Urothelium cell line (cell line): ENCODE data around the gene TBC1D20.
"Not testable (repeated sequence)": the region's sequence is repeated elsewhere in the genome, so short reads cannot be mapped to it uniquely, and the experiment has no call there.

Experiments used
- DNase-seq: peaks from one replicate; pipeline ENCODE4 v3.0.0; 2011; ENCODE audit warnings: low spot score, mixed read lengths
- FAIRE-seq: peaks from 2 replicates; lab custom pipeline; 2011; peaks lifted over from hg19 to GRCh38; lab: Jason Lieb, UNC

Gene TBC1D20

GRCh38 chr20:476561-477249 lies 14.4 kb upstream of the TBC1D20 start:
- FAIRE-seq, DNase-seq: not testable (repeated sequence)

- no peak for DNase-seq
- no peak for FAIRE-seq
Measured at GRCh38 chr20:475463-476357, 13.4 kb upstream of the TBC1D20 start.

GRCh38 chr20:474581-474980 lies 12.2 kb upstream of the TBC1D20 start:
- DNase-seq (no peak), FAIRE-seq (no peak)

GRCh38 chr20:472889-473292 lies 10.6 kb upstream of the TBC1D20 start:
- FAIRE-seq (no peak), DNase-seq (no peak)

GRCh38 chr20:472137-472846 lies 10.0 kb upstream of the TBC1D20 start:
- DNase-seq (no peak), FAIRE-seq (no peak)

GRCh38 chr20:469746-470490 lies 7.6 kb upstream of the TBC1D20 start:
- FAIRE-seq = no peak
- no peak for DNase-seq

GRCh38 chr20:467755-468154 lies 5.4 kb upstream of the TBC1D20 start:
- DNase-seq = no peak
- no peak for FAIRE-seq

GRCh38 chr20:461254-462198 lies 807 bp downstream of the TBC1D20 start:
- DNase-seq (peak; percentile 59), FAIRE-seq (no peak)

GRCh38 chr20:460707-461106 lies 1.6 kb downstream of the TBC1D20 start:
- DNase-seq = no peak
- FAIRE-seq = no peak

- FAIRE-seq (no peak), DNase-seq (no peak)
Measured at GRCh38 chr20:460180-460579, 2.2 kb downstream of the TBC1D20 start.

GRCh38 chr20:458776-459175 lies 3.6 kb downstream of the TBC1D20 start:
- no peak for FAIRE-seq
- DNase-seq = no peak

- DNase-seq (no peak), FAIRE-seq (no peak)
Measured at GRCh38 chr20:454951-455350, 7.4 kb downstream of the TBC1D20 start.

- not testable (repeated sequence) for FAIRE-seq, DNase-seq
Measured at GRCh38 chr20:452021-452420, 10.3 kb downstream of the TBC1D20 start.

GRCh38 chr20:445514-446336 lies 16.6 kb downstream of the TBC1D20 start:
- DNase-seq = no peak
- no peak for FAIRE-seq

GRCh38 chr20:444862-445426 lies 17.4 kb downstream of the TBC1D20 start:
- FAIRE-seq (no peak), DNase-seq (no peak)

GRCh38 chr20:444117-444516 lies 18.2 kb downstream of the TBC1D20 start:
- no peak for DNase-seq
- FAIRE-seq = no peak

GRCh38 chr20:443223-443775 lies 19.0 kb downstream of the TBC1D20 start:
- FAIRE-seq = no peak

GRCh38 chr20:440636-441035 lies 21.7 kb downstream of the TBC1D20 start:
- no peak for DNase-seq
- no peak for FAIRE-seq

More at GRCh38 chr20:443223-443775, 19.0 kb downstream of the TBC1D20 start:
- DNase-seq = no peak
